HFF-Myc (cell line): ENCODE results near the gene ESYT2.

Experiments
- DNase-seq: peaks from one replicate; pipeline ENCODE4 v3.0.0-alpha.2; 2011; ENCODE audit warnings: low read depth; ENCODE audit errors: extremely low read depth
- H3K4me3 ChIP-seq: replicated peaks from 2 replicates; pipeline ENCODE4 v1.5.1; 2011; ENCODE audit warnings: low read depth, mild to moderate bottlenecking, control low read depth, low read length
- TF ChIP-seq, protein P1 (sequence below): IDR thresholded peaks from 2 replicates; pipeline ENCODE4 v1.5.1; 2012; ENCODE audit warnings: mild to moderate bottlenecking, low read depth, low read length, control low read depth; ENCODE audit errors: missing control alignments

ESYT2 gene

DNA sequence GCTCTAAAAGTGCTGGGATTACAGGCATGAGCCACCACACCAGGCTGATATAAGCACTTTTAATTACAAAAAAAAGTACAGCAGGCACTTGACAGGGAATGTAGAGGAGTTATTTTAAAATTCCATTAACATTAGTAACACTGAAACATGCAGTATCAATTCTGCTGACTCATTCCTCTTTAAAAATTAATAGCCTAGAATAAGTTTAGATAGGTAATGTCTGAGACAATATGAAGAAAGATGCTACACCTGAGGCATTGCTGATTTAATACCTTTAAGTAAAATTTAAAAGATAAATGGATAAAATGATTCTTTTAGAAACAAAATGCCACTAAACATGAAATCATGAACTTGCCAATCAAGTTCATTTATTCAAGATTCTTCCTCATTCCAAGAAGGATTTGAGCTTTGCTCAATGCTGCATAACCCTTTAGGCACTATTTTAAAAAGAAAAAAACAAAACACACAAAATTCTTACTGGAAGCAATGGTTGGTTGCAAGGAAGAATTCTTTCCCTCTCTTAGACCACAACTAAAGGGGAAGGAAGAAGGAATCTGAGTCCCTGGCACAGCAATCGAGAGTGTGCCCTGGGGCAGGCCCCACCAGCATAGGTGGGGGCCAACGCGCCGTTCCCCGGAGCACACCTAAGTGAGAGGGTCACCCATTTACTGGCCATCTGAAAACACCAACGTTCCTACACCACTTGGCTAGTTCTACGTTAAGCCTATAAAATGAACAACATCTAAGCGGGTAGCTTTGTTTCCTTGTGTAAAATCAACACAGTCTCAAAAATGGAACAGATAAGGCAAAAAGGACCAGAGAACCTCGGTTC is 26.6 kb downstream of the ESYT2 start:
- DNase-seq: no peak
- TF ChIP-seq, protein P1, sequence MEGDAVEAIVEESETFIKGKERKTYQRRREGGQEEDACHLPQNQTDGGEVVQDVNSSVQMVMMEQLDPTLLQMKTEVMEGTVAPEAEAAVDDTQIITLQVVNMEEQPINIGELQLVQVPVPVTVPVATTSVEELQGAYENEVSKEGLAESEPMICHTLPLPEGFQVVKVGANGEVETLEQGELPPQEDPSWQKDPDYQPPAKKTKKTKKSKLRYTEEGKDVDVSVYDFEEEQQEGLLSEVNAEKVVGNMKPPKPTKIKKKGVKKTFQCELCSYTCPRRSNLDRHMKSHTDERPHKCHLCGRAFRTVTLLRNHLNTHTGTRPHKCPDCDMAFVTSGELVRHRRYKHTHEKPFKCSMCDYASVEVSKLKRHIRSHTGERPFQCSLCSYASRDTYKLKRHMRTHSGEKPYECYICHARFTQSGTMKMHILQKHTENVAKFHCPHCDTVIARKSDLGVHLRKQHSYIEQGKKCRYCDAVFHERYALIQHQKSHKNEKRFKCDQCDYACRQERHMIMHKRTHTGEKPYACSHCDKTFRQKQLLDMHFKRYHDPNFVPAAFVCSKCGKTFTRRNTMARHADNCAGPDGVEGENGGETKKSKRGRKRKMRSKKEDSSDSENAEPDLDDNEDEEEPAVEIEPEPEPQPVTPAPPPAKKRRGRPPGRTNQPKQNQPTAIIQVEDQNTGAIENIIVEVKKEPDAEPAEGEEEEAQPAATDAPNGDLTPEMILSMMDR: no peak
- no peak overlapping the region for H3K4me3 ChIP-seq

DNA sequence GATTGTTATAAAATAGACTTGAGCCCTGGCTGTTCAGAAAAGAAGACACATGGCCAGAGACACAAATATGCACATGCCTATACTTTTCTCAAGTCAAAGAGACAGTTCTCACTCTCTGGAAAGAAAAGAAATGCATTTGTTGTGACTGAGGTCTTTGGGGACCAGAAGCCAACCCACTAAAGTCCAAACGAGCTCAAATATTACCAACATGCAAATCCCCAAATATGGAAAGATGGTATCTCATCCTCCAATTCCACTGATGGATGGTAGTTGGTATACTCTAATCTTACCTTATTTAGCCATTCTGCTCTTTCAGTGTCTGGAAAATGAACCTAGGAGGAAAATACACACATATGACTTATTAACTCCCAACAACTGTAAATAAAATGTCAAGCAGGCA is 30.6 kb downstream of the ESYT2 start:
- DNase-seq: no peak
- no peak overlapping the region for H3K4me3 ChIP-seq
- TF ChIP-seq, protein P1: no peak

DNA sequence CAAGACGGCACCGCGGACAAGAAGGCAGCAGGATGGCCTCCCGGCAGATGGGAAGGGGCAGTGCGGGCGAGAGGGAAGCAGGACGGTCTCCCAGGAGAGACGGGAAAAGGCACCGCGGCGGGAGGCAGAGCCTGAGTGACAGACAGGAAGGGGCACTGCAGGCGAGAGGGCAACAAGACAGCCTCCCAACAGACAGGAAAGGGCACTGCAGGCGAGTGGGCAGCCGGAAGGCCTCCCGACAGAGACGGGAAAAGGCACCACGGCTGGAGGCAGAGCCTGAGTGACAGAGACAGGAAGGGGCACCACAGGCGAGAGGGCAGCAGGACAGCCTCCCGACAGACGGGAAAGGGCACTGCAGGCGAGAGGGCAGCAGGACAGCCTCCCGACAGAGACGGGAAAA is 32.6 kb downstream of the ESYT2 start:
- H3K4me3 ChIP-seq: no peak overlapping the region
- TF ChIP-seq, protein P1: no peak

DNA sequence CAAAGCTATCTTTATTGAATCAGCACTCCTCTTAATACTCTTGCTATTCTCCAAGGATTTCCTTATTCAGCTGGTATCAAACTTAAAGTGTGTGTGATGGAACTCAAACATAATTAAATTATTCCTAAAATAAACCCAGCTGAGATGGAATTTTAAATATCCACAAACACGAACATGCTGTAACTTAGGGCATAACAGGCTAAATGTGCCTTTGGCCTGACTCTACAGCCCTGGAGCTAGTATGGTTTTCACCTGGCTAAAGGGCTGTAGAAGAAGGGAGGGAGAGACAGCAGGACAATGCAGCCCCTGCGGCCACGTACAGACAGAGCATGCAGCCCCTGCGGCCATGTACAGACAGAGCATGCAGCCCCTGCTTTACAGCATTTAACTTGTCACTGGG is 34.0 kb downstream of the ESYT2 start:
- no peak overlapping the region for H3K4me3 ChIP-seq
- TF ChIP-seq, protein P1: no peak
- DNase-seq: no peak

More for the DNA sequence above, 32.6 kb downstream of the ESYT2 start:
- DNase-seq: no peak

DNA sequence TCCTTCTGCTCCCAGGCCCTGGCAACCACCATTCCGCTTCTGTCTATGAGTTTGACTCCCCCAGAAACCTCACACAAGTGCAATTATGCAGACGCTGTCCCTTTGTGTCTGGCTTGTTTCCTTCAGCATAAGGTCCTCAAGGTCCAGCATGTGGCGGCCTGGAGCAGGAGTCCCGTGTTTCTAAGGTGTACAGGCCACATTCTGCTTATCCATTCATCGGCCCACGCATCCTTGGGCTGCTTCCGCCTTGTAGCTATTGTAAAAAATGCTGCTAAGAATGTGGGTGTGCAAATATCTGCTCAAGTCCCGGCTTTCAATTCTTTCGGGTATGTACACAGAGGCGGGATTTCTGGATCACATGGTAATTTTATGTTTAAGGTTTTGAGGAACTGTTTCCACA is 38.2 kb downstream of the ESYT2 start:
- no peak overlapping the region for H3K4me3 ChIP-seq
- TF ChIP-seq, protein P1: no peak
- no peak for DNase-seq

DNA sequence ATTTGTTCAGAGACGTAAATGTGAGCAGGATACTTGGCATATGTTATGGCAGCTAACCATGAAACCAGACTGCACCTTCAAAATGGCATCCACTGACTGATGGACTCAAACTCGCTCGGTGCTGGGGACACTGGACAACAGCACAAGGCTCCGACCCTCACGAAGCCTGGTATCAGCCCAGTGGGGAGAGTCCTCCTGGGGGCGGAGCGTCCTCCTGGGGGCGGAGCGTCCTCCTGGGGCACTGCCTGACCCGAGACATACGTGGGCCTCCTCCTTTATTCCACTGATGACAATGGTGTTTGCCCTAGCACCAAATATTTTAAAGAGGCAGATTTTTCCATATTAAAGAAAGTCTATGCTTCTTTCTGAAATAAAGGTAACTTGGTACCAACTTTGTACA is 39.5 kb downstream of the ESYT2 start:
- TF ChIP-seq, protein P1: no peak
- no peak for DNase-seq
- no peak overlapping the region for H3K4me3 ChIP-seq

DNA sequence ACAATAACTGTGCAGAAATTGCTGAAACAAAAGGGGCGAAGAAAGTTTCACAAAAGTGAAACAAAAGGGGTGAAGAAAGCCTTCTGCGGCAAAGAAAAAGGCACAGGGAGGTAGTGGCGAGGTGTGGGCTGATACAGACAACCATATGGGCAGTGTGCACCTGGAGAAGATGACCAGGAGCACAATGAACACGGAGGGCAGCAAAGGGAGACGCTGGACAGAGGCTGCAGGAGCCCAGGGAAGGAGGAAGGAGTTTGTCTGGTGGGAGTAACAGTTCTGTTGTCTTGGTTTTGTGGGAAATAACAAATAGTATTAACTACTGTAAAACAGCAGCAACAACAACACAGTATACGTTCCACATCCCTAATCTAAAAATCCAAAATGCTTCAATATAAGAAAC is 42.4 kb downstream of the ESYT2 start:
- TF ChIP-seq, protein P1: no peak
- no peak overlapping the region for H3K4me3 ChIP-seq
- DNase-seq: no peak
